IMR-90 (cell line): ENCODE data around the gene TIMP1. TPM values are rescaled to one million over a fixed set of nuclear protein-coding genes. Genes with fewer than 3 reads are reported as not detected.

Source experiments
- ATAC-seq: fragments of 200-7000 bp; cut with Tn5 transposase; 2 replicates; pipeline ENCODE4 v1.9.1; 2020; ENCODE audit warnings: low read depth, mild to moderate bottlenecking, moderate library complexity
- Bru-seq: library from RNA; stranded (reverse); fragments of 400-500 nt; gene quantifications from one replicate; lab custom pipeline; 2021; lab: Mats Ljungman, UMichigan
- BruChase-seq, 2 experiments: library from RNA; stranded (reverse); fragments of 400-500 nt; gene quantifications; one replicate each; lab custom pipeline; 2021; lab: Mats Ljungman, UMichigan
- BruUV-seq: library from RNA; stranded (reverse); fragments of 400-500 nt; replicated peaks from 2 replicates; lab custom pipeline; 2021; lab: Mats Ljungman, UMichigan
- CTCF ChIA-PET: fragments of 300-600 bp; formaldehyde crosslinking; extraction: SDS; loops from one replicate; lab custom pipeline; 2021; ENCODE audit warnings: antibody characterized with exemption; lab: Yijun Ruan, JAX
- POLR2A ChIA-PET: fragments of 300-600 bp; sonication (Branson Sonifier 250); formaldehyde crosslinking; loops from one replicate; lab custom pipeline; 2022; ENCODE audit warnings: antibody characterized with exemption; ENCODE audit not compliant: unreplicated experiment; lab: Charles Lee
- DNase-seq: peaks from one replicate; pipeline ENCODE4 v3.0.0; 2013
- H2AFZ ChIP-seq: replicated peaks from 2 replicates; pipeline ENCODE3; 2013; ENCODE audit warnings: low read length, mild to moderate bottlenecking; ENCODE audit not compliant: poor library complexity
- H2AK5ac ChIP-seq: 2 replicates; pipeline ENCODE4 v1.6.1; 2013; ENCODE audit warnings: low read depth, low read length, inconsistent platforms
- H2AK9ac ChIP-seq: replicated peaks from 2 replicates; pipeline ENCODE3; 2013; ENCODE audit warnings: mild to moderate bottlenecking, low read depth, low read length, moderate library complexity; ENCODE audit not compliant: poor library complexity
- H2BK120ac ChIP-seq: 2 replicates; pipeline ENCODE4 v1.6.1; 2013; ENCODE audit warnings: low read depth, low read length, inconsistent platforms
- H2BK15ac ChIP-seq: 3 replicates; pipeline ENCODE4 v1.6.1; 2013; ENCODE audit warnings: low read depth, low read length, inconsistent platforms
- H2BK20ac ChIP-seq: 2 replicates; pipeline ENCODE4 v1.6.1; 2013; ENCODE audit warnings: low read depth, mild to moderate bottlenecking, inconsistent platforms, low read length, moderate library complexity
- H2BK5ac ChIP-seq: 2 replicates; pipeline ENCODE4 v1.6.1; 2013; ENCODE audit warnings: mild to moderate bottlenecking, low read depth, low read length, inconsistent platforms; ENCODE audit not compliant: poor library complexity, severe bottlenecking
- H3K14ac ChIP-seq: replicated peaks from 2 replicates; pipeline ENCODE4 v1.6.1; 2013; ENCODE audit warnings: low read depth, low read length, inconsistent platforms
- H3K18ac ChIP-seq: 2 replicates; pipeline ENCODE4 v1.6.1; 2013; ENCODE audit warnings: low read depth, low read length, control low read depth
- H3K23ac ChIP-seq: 2 replicates; pipeline ENCODE4 v1.6.1; 2013; ENCODE audit warnings: low read depth, low read length, inconsistent platforms
- H3K27ac ChIP-seq: 2 replicates; pipeline ENCODE4 v1.5.1; 2013; ENCODE audit warnings: mild to moderate bottlenecking, control low read depth, low read length; ENCODE audit not compliant: insufficient read depth
- H3K27me3 ChIP-seq: 2 replicates; pipeline ENCODE4 v1.6.1; 2013; ENCODE audit warnings: low read length; ENCODE audit not compliant: control insufficient read depth, insufficient read depth
- H3K36me3 ChIP-seq: 2 replicates; pipeline ENCODE4 v1.6.1; 2013; ENCODE audit warnings: low read length, mixed read lengths; ENCODE audit not compliant: control insufficient read depth, insufficient read depth
- H3K4ac ChIP-seq: 2 replicates; pipeline ENCODE4 v1.6.1; 2013; ENCODE audit warnings: low read depth, low read length, inconsistent platforms
- H3K4me1 ChIP-seq: 2 replicates; pipeline ENCODE4 v1.6.1; 2013; ENCODE audit warnings: low read length, mixed read lengths; ENCODE audit not compliant: control insufficient read depth, insufficient read depth
- H3K4me2 ChIP-seq: 2 replicates; pipeline ENCODE4 v1.6.1; 2013; ENCODE audit warnings: low read depth, mild to moderate bottlenecking, control low read depth, low read length, moderate library complexity
- H3K4me3 ChIP-seq: 2 replicates; pipeline ENCODE4 v1.5.1; 2013; ENCODE audit warnings: low read depth, mild to moderate bottlenecking, control low read depth, low read length, moderate library complexity; ENCODE audit not compliant: insufficient read depth
- H3K56ac ChIP-seq: 2 replicates; pipeline ENCODE4 v1.6.1; 2013; ENCODE audit warnings: low read length, inconsistent platforms; ENCODE audit not compliant: insufficient read depth; ENCODE audit errors: extremely low read depth
- H3K79me1 ChIP-seq, 2 experiments: 2 replicates each; pipeline ENCODE4 v1.6.1; 2013; ENCODE audit warnings: low read length in 2 of 2, inconsistent platforms in 1 of 2, low read depth in 1 of 2
- H3K9ac ChIP-seq: 2 replicates; pipeline ENCODE4 v1.6.1; 2013; ENCODE audit warnings: low read depth, low read length, control low read depth
- H3K9me1 ChIP-seq: 2 replicates; pipeline ENCODE4 v1.6.1; 2013; ENCODE audit warnings: low read length, inconsistent platforms; ENCODE audit not compliant: insufficient read depth
- H3K9me3 ChIP-seq: 2 replicates; pipeline ENCODE4 v1.6.1; 2013; ENCODE audit warnings: low read length; ENCODE audit not compliant: control insufficient read depth, insufficient read depth
- H4K20me1 ChIP-seq: 2 replicates; pipeline ENCODE4 v1.6.1; 2013; ENCODE audit warnings: low read length, inconsistent platforms; ENCODE audit not compliant: insufficient read depth
- H4K5ac ChIP-seq: 2 replicates; pipeline ENCODE4 v1.6.1; 2013; ENCODE audit warnings: mild to moderate bottlenecking, low read depth, low read length, control low read depth
- H4K8ac ChIP-seq, 2 experiments: 2 replicates each; pipeline ENCODE4 v1.6.1; 2013; ENCODE audit warnings: low read depth in 2 of 2, low read length in 2 of 2, control low read depth in 1 of 2, inconsistent platforms in 1 of 2
- H4K91ac ChIP-seq: 2 replicates; pipeline ENCODE4 v1.6.1; 2013; ENCODE audit warnings: low read depth, low read length, inconsistent platforms; ENCODE audit not compliant: insufficient read depth
- BHLHE40 ChIP-seq: fragments of 150-350 bp; IDR thresholded peaks from 2 replicates; pipeline ENCODE4 v1.6.1; 2016; ENCODE audit warnings: mild to moderate bottlenecking, low read depth, low read length
- FOS ChIP-seq: fragments of 150-350 bp; IDR thresholded peaks from 2 replicates; pipeline ENCODE4 v1.6.1; 2016; ENCODE audit warnings: low read depth, low read length
- MAZ ChIP-seq: IDR thresholded peaks from 2 replicates; pipeline ENCODE4 v1.6.1; 2012; ENCODE audit warnings: low read depth, mild to moderate bottlenecking, low read length, improper control_type of control experiment, moderate library complexity, borderline replicate concordance
- POLR2A ChIP-seq: IDR thresholded peaks from 2 replicates; pipeline ENCODE4 v1.6.1; 2012; ENCODE audit warnings: mild to moderate bottlenecking, low read depth, low read length
- RAD21 ChIP-seq: IDR thresholded peaks from 2 replicates; pipeline ENCODE4 v1.6.1; 2012; ENCODE audit warnings: low read length, improper control_type of control experiment
- RCOR1 ChIP-seq: IDR thresholded peaks from 2 replicates; pipeline ENCODE4 v1.6.1; 2012; ENCODE audit warnings: mild to moderate bottlenecking, low read length, improper control_type of control experiment; ENCODE audit not compliant: insufficient replicate concordance
- WGBS, 2 experiments: methylation state at CpG; one replicate each; pipeline versions ENCODE4 v1.1.5 to v1.1.7; 2013; ENCODE audit warnings: missing lambda C conversion rate in 2 of 2; ENCODE audit not compliant: insufficient read length in 1 of 2; ENCODE audit errors: extremely low coverage in 2 of 2; 5-methylcytosine and 5-hydroxymethylcytosine counted together
- dilution Hi-C: fragments of 300-500 bp; cut with HindIII; formaldehyde crosslinking; loops from one replicate; pipeline ENCODE4 v1.14.3; 2018; ENCODE audit warnings: low sequenced_read_pairs; ENCODE audit not compliant: unreplicated experiment
- in situ Hi-C: fragments of 300-500 bp; cut with MboI; formaldehyde crosslinking; loops from 3 replicates; pipeline ENCODE4 v1.14.3; 2019; ENCODE audit warnings: low sequenced_read_pairs, inconsistent platforms, mixed read lengths
- intact Hi-C: fragments of 100-400 bp; cut with micrococcal nuclease; formaldehyde crosslinking; loops from 2 replicates; pipeline ENCODE4 v1.10.0; 2022
- long read RNA-seq: library from polyadenylated mRNA; unstranded; transcript quantifications from one replicate; pipeline ENCODE4 v2.0.0, GENCODE V29; 2021; ENCODE audit not compliant: unreplicated experiment
- polyA plus RNA-seq, 3 experiments: library from polyadenylated mRNA; depleted of rRNA; stranded (reverse); fragments of >200 nt; gene quantifications; 2 replicates each; pipeline ENCODE4 v1.2.3, GENCODE V29; 2012; ENCODE audit warnings: low replicate concordance in 1 of 3
- total RNA-seq: library from RNA; depleted of rRNA; stranded (reverse); fragments of >200 nt; gene quantifications from 2 replicates; pipeline ENCODE4 v1.2.3, GENCODE V29; 2012; rRNA removed
- TF ChIP-seq, protein P1 (sequence below): conservative IDR thresholded peaks from 2 replicates; pipeline ENCODE4 v1.5.1; 2012; ENCODE audit warnings: mild to moderate bottlenecking, low read depth, low read length, improper control_type of control experiment

Gene TIMP1
- total RNA-seq (407 and 512 TPM in 2 replicates), polyA plus RNA-seq (2012; rRNA removed) (3,078 and 3,290 TPM in 2 replicates), Bru-seq, nascent RNA (percentile 99 among the genes with signal in this experiment), BruChase-seq, experiment 1, labeled RNA remaining after a 6-hour chase (percentile 99 among the genes with signal in this experiment), BruChase-seq, experiment 2, labeled RNA remaining after a 2-hour chase (percentile 98 among the genes with signal in this experiment)
- polyA plus RNA-seq (2012; cell fraction: cytosol; rRNA removed), result 2,220 and 2,243 TPM in 2 replicates
- 514 and 755 TPM in 2 replicates for polyA plus RNA-seq (2012; cell fraction: nucleus; rRNA removed; ENCODE audit: low replicate concordance)
- long read RNA-seq, transcript TIMP1-201 (6 exons, 892 nt), result major isoform, 1,328 of 1,544 reads
- long read RNA-seq, transcript TIMP1-204 (2 exons, 595 nt), result minor isoform, 37 of 1,544 reads
- long read RNA-seq, transcript TIMP1-202 (5 exons, 626 nt), result minor isoform, 8 of 1,544 reads
- long read RNA-seq, partial matches to known transcripts, result 79 of 1,544 reads
- long read RNA-seq, other reads (novel, unspliced or antisense), result 91 of 1,544 reads

DNA sequence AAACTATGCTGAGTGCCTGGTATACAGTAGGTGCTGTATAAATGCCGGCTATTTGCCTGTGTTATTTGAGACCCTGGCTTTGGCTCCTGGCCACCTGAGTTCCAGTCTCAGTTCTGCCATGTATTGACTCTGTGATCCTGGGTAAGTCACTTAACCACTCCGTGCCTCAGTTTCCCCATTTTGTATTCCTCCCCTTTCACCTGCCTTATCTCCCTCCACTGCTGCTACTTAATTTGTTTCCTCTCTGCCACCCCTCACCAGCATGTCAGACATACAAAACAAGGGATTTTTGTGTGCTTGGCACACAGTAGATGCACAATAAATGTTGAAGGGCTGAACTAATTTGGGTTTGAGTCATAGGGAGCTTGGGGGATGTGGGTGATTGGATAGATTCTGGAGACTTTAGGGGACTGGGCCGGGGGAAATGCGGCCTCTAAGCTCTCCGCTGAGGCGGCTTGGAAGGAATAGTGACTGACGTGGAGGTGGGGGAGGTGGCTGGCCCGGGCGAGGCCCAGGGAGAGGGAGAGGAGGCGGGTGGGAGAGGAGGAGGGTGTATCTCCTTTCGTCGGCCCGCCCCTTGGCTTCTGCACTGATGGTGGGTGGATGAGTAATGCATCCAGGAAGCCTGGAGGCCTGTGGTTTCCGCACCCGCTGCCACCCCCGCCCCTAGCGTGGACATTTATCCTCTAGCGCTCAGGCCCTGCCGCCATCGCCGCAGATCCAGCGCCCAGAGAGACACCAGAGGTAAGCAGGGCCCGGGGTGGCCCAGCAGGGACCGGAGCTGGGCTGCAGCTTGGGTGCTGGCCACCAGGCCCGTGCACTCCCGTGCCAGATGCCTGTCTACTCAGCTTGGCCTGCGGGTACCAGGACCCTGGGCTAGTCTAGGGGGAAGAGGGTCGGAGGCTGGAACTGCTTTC lies at the start of gene TIMP1:
TIMP1 (plus strand) TSS at position 706 of the 917 bp plus-strand sequence. CDS start 980 bp downstream, outside the sequence.
- Histone ChIP-seq H3K9ac (peak within 1 kb of the TSS; percentile 98), H2BK120ac (peak within 1 kb of the TSS; percentile 90), H3K9me1 (peaks cover 16% of the 10 kb centered on the region), H4K5ac (peak within 1 kb of the TSS; percentile 85), H4K91ac (peak within 1 kb of the TSS; percentile 88), H3K14ac (peak within 1 kb of the TSS; percentile 98), H2BK5ac (peak within 1 kb of the TSS; percentile 92), H4K8ac (peak within 1 kb of the TSS; percentile 84 to 85), H2AK9ac (peak within 1 kb of the TSS; percentile 98), H3K4me3 (peak within 1 kb of the TSS; percentile 96), H3K9me3 (no peaks in the 10 kb centered on the region), H3K4ac (peak within 1 kb of the TSS; percentile 94), H3K56ac (peak within 1 kb of the TSS; percentile 88), H3K18ac (peak within 1 kb of the TSS; percentile 88), H3K4me2 (peak within 1 kb of the TSS; percentile 90), H4K20me1 (peaks cover 30% of the 10 kb centered on the region), H2AFZ (peak within 1 kb of the TSS; percentile 80), H2AK5ac (peak within 1 kb of the TSS; percentile 91), H3K27ac (peak within 1 kb of the TSS; percentile 95), H2BK15ac (peak within 1 kb of the TSS; percentile 85), H3K79me1 (peaks cover 3 to 35% of the 10 kb centered on the region in 2 experiments; a peak in 2 of 4 replicates), H2BK20ac (peak within 1 kb of the TSS; percentile 72; the same call in 1 of the 2 replicates), H3K4me1 (peaks cover 26% of the 10 kb centered on the region), H3K23ac (peak within 1 kb of the TSS; percentile 86), H3K36me3 (peaks cover 21% of the 10 kb centered on the region), H3K27me3 (no peaks in the 10 kb centered on the region)
- no TSS peak for BruUV-seq
- POLR2A ChIA-PET, result interaction anchor here (0.6 kb wide), 2 partner anchors 25 to 74 kb away, joined by 3 to 14 read pairs; no protein-coding TSS in a partner anchor
- CTCF ChIA-PET, result interaction anchor here (1.4 kb wide), 1 partner anchor 62 kb away, joined by 4 read pairs; no protein-coding TSS in a partner anchor
- WGBS, 2 experiments, result 44% methylated on average over 5 of the region's 28 CpGs; no CpG with 5 or more reads in 1 of the 2 experiments
- in situ Hi-C loops (no loop called here), intact Hi-C loops (loop anchor here (2.0 kb wide), 1 partner anchor 41 kb away; no protein-coding TSS in a partner anchor), dilution Hi-C loops (no loop called here)
- peak; percentile 93 for DNase-seq
- peak; percentile 84 for ATAC-seq
- TF ChIP-seq RCOR1 (no peak), MAZ (peak; percentile 85), FOS (peak; percentile 62; the same call in 1 of the 2 replicates), POLR2A (peak; percentile 95), BHLHE40 (no peak; the same call in 1 of the 2 replicates), RAD21 (0 out of 2 replicates have a peak, but pooled peaks have one; percentile 9)
- TF ChIP-seq, protein P1, sequence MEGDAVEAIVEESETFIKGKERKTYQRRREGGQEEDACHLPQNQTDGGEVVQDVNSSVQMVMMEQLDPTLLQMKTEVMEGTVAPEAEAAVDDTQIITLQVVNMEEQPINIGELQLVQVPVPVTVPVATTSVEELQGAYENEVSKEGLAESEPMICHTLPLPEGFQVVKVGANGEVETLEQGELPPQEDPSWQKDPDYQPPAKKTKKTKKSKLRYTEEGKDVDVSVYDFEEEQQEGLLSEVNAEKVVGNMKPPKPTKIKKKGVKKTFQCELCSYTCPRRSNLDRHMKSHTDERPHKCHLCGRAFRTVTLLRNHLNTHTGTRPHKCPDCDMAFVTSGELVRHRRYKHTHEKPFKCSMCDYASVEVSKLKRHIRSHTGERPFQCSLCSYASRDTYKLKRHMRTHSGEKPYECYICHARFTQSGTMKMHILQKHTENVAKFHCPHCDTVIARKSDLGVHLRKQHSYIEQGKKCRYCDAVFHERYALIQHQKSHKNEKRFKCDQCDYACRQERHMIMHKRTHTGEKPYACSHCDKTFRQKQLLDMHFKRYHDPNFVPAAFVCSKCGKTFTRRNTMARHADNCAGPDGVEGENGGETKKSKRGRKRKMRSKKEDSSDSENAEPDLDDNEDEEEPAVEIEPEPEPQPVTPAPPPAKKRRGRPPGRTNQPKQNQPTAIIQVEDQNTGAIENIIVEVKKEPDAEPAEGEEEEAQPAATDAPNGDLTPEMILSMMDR, result no peak
